ENCODE results near the gene CDC37.
"Not testable (repeated sequence)": the region's sequence is repeated elsewhere in the genome, so short reads cannot be mapped to it uniquely, and the experiment has no call there.

Gene CDC37

DNA sequence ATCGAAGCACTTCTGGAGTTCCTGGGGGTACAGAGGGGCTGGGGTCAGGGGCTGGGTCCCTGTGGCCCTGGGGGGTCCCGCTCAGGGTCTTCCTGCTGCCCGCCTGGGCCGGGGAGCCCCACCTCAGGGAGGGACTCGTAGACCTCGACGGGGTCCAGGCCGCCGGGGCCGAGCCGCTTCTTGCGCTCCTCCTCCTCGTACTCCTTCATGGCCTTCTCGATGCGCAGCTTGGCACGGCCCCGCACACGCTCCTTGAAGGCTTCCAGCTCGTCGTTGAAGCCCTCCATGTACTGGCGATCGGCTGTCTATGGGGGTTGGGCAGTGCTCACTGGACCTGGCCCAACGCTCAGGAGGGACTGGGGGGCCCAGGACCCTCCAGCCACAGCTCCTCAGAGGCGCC is 10.2 kb downstream of the CDC37 start:
- no peak for DNase-seq

DNA sequence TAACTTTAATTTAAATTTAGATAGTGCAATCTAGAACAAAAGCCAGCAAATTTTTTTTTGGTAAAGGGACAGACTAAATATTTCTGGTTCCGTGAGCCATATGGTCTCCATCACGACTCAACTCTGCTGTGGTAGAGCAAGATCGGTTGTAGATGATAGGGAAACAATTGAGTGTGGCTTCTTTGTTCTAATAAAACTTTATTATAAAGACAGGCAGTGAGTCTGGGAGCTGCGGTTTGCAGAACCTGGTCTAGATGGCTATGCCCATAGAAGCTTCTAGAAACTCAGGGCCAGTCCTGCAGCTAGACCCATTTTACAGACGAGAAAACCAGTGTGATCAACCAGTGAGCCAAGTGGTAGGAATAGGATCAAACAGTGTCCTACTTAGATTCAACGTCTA is 11.2 kb downstream of the CDC37 start:
- DNase-seq = no peak

DNA sequence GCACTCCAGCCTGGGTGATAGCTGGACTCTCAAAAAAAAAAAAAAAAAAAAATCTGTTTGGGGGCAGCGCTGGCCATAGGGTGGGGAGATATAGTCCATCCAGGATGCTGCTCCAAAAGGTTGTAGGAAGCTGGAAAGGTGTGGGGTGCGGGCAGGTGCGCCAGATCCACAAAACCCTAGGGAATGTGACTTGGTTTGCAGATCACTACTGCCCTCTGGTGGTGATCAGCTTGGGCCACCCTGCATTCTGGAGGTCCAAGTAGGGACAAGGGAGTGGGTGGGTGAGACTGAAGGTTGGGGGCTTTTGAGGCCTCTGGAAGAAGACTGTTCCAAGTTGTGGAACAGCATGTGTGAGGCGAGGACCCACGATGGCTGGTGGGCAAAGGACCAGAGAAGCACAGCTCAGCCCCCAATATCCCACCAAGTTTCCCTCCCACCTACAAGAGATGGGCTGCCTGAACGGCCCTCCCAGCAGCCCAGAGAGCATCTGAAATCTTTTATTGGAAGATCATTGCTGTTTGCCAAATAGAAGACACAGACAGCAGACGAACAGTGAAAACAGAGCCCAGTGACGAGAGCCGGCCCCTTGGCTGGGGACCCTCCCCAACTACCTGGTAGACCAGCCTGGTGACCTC is 12.6 kb downstream of the CDC37 start:
- peak; percentile 31 to 47 (median 38) for DNase-seq

GRCh38 chr19:10389863-10390262 is 13.5 kb downstream of the CDC37 start:
- peak in 1 of 4 experiments; percentile 15 for DNase-seq

GRCh38 chr19:10388957-10389356 is 14.4 kb downstream of the CDC37 start:
- DNase-seq = peak; percentile 57 to 88 (median 72)

DNA sequence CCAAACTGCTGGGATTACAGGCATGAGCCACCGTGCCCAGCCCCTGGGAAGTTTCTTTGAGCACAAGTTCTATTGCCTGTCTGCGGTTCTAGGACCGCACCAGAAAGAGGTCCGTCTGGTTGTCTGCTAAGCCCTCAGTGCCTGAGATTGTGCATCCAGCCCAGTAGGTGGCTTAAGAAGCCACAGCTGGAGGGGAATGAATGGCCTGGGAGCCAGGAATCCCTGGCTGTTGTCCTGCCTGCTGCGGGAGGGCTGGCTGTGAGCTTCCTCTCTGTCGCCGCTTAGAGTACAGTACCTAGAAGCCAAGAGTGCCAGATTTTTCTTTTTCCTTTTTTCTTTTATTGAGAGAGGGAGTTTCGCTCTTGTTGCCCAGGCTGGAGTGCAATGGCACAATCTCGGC is 18.8 kb downstream of the CDC37 start:
- DNase-seq = no peak

- DNase-seq = not testable (repeated sequence)
These were observed 20.2 kb downstream of the CDC37 start for GRCh38 chr19:10383223-10383499.

- peak; percentile 88 to 93 (median 88) for DNase-seq
These were observed 22.8 kb downstream of the CDC37 start, which contains the start of gene TYK2 for GRCh38 chr19:10380313-10381102. Gene TYK2, minus strand, starts transcription at chr19:10380572. Its CDS starts 2,166 bp downstream, at chr19:10378406.

DNA sequence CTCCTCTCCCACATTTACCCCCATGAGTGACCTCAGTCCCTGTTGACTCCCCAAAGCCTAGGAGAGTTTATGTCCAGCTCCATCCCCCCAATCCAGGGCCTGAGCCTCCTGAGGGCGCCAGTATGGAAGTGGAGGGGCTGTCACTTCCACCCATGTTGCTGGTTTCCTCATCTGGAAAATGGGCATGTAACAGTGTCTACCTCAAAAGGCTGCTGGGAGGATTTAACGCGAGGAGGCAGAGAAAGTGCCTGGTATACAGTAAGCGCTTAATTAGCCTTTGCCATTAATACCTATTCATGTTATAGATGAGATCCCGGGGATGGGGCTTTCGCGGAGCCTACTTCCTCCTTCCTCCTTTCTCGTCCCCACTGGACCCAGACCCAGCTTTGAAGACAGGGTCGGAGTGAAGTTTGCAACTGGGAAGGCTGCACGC is 23.4 kb downstream of the CDC37 start:
- no peak for DNase-seq

DNA sequence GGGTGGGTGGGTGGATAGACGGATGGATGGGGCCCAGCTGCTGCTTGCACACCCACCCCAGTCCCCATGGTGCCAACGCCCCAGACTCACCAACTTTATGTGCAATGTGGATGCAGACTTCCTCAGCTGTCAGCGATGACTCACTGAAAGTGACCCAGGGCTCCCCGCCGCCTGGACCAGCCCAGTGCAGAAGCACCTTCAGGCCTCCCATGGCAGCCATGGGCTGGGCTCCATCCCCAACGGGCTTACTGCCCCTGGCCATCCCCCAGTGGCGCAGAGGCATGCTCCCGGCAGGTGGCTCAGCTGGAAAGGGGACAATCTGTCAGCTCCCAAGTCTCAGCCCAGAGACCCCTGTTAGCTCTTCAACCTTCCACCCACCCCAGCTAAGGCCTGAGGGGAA is 25.2 kb downstream of the CDC37 start:
- DNase-seq = no peak

DNA sequence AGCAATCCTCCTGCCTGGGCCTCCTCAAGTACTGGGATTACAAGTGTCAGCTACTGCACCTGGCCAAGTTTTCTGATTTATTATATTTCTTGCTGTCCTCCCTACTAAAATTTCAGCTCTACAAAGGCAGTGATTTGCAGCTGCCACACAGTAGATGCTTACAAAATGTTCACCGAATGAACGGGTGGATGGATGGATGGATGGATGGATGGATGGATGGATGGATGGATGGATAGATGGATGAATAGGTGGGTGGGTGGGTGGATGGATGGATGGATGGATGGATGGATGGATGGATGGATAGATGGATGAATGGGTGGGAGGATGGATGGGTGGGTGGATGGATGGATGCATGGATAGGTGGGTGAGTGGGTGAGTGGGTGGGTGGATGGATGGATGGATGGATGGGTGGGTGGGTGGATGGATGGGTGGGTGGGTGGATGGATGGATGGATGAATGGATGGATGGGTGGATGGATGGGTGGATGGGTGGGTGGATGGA is 26.2 kb downstream of the CDC37 start:
- DNase-seq = not testable (repeated sequence)

GRCh38 chr19:10374931-10375330 is 28.4 kb downstream of the CDC37 start:
- no peak for DNase-seq

DNA sequence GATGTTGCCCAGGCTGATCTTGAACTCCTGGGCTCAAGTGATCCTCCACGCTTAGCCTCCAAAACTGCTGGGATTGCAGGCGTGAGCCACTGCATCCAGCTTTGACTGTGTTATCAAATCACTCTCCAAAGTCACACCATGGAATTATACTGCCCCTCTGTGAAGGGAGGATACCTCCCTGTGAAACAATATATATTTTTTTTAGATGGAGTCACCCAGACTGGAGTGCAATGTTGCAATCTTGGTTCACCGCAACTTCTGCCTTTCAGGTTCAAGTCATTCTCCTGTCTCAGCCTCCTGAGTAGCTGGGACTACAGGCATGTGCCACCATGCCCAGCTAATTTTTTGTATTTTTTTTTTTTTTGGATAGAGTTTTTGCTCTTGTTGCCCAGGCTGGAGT is 30.7 kb downstream of the CDC37 start:
- no peak for DNase-seq

DNA sequence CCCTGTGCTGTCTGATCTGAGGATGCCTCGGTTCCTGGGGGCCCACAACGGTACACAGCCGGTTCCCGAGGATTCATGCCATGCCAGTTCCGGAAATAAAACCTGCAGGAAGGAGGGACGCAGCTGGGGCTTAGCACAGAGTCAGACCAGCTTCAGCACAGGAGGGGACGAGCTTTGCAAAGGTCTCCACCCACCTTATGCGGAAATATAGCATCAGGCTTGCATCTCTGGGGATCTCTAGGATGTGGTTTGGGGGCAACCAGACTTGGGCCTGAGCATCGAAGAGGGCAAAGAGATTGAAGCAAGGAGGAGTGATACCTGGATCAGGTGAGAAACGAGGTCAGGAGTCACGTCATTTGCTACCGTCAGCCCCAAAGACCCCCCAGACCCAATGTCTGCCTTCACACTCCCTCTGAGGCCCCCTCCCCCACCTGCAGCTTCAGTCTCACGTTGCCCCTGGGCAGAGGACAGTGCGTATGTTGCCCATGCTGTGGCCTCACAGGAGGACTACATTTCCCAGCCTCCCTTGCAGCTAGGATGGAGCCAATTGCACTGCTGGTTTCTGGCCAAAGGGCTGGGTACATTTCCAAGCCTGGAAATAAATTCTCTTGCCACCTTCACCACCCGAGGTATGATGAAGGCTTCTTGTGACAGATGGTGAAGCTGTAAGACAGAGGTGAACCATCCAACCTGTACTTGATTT is 35.1 kb downstream of the CDC37 start:
- no peak for DNase-seq

DNA sequence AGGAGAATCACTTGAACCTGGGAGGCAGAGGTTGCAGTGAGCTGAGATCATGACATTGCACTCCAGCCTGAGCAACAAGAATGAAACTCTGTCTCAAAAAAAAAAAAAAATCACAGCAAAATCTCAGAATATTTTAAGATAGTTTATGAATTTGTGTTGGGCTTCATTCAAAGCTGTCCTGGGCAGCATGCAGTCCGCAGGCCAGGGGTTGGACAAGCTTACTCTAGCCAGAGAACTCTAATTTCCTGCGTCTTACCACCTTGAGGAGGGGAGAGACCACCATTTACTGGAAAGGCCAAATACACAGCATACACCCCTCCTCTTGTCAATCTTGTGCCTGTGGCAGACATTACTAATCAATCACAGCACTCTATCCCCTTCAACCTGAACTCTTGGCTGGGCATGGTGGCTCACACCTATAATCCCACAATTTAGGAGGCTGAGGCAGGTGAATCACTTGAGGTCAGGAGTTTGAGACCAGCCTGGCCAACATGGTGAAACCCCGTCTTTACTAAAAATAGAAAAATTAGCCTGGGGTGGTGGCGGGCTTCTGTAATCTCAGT is 36.3 kb downstream of the CDC37 start:
- not testable (repeated sequence) for DNase-seq

GRCh38 chr19:10365518-10365917 is 37.8 kb downstream of the CDC37 start:
- no peak for DNase-seq

DNA sequence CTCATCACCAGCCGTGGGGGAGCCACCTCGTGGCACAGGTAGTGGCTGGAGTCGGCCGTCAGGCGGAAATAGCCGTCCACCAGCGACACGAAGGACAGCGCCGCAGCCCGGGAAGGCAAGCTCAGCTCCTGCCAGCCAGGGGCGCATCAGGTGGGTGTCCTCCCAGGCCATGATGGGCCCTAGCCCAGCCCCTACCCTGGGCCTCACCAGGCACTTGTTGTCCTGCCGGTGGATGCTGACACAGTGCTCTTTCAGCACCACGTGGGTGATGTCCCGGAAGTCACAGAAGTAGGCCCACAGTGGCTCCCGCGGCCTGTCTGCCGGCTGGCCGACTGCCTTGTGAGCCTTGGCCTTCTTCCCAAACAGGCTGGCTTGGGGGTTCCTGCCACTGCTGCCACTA is 38.7 kb downstream of the CDC37 start:
- DNase-seq = no peak

- DNase-seq = no peak
These were observed 39.5 kb downstream of the CDC37 start for GRCh38 chr19:10363789-10364281.

GRCh38 chr19:10362259-10362658 is 41.1 kb downstream of the CDC37 start:
- DNase-seq = no peak

DNA sequence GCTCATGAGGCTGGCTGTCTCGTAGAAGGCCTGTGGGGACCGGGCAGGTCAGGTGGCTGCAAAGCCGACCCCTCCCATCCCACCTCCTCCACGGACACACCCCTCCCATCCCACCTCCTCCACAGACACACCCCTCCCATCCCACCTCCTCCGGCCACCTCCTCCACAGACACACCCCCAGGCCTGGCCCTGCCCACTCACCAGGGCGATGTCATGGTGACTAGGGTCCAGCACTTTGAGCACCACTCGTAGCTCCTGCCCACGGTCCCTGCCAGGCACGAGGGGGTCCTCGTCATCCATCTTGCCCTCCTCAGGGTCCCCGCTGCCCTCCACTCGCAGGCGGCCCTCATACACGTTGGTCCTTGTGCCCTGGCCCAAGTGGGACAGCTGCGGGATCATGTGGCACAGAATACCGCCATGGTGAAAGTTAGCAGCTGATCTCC is 41.8 kb downstream of the CDC37 start:
- DNase-seq = no peak

DNA sequence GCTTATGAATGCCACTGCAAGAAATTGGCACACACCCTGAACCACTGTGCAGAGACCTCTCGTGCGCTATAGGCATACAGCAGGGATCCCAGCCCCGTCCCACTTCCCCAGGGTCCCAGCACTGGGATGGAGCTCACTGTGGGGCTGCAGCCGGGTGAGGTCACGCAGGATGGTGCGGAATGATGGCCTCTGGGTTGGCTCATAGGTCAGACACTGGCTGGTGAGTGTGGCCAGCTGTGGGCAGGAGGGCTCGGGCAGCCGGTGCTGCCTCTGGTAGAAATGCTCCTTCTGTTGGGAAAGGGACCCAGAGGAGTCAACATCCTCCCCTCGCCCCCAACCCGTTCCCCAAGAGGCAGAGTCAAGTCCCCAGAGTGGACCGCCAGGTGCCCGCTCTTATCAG is 46.9 kb downstream of the CDC37 start:
- DNase-seq = no peak

- DNase-seq = no peak
These were observed 49.5 kb downstream of the CDC37 start for GRCh38 chr19:10353793-10354391.
